Epithelial cell of esophagus (primary cell): ENCODE data around the gene GPRC5A.
A peak's percentile ranks its signal among the peaks of the same experiment; 100 is the strongest.

ENCODE experiments used
- DNase-seq: peaks from one replicate; pipeline ENCODE4 v3.0.0; 2010; ENCODE audit warnings: low read depth
- H3K4me3 ChIP-seq: 2 replicates; pipeline ENCODE4 v1.5.1; 2011; ENCODE audit warnings: mild to moderate bottlenecking, low read length, control low read depth
- TF ChIP-seq, protein P1 (sequence below): IDR thresholded peaks from 2 replicates; pipeline ENCODE4 v1.5.1; 2011; ENCODE audit warnings: low read depth, mild to moderate bottlenecking, low read length, control low read depth, inconsistent platforms; ENCODE audit not compliant: insufficient read depth; ENCODE audit errors: missing control alignments

The GPRC5A gene

DNA sequence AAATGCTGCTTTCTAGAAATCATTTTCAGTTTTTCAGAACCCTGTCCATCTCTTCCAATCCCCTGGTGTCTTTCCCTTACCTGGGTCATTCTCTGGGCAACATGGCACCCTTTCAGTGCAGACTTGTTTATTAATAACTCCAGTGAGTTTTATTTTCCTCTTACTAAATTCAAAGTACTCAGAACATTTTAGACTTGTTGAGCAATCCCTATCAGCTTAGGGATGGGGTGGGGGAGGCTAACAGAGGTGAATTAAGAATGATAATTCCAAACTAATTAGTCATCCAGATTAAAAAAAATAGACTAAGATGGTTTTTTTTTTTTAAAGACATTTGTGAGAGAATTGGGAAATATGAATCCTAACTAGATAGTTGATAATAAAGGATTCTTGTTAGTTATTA is 10.7 kb downstream of the GPRC5A start:
- TF ChIP-seq, protein P1, sequence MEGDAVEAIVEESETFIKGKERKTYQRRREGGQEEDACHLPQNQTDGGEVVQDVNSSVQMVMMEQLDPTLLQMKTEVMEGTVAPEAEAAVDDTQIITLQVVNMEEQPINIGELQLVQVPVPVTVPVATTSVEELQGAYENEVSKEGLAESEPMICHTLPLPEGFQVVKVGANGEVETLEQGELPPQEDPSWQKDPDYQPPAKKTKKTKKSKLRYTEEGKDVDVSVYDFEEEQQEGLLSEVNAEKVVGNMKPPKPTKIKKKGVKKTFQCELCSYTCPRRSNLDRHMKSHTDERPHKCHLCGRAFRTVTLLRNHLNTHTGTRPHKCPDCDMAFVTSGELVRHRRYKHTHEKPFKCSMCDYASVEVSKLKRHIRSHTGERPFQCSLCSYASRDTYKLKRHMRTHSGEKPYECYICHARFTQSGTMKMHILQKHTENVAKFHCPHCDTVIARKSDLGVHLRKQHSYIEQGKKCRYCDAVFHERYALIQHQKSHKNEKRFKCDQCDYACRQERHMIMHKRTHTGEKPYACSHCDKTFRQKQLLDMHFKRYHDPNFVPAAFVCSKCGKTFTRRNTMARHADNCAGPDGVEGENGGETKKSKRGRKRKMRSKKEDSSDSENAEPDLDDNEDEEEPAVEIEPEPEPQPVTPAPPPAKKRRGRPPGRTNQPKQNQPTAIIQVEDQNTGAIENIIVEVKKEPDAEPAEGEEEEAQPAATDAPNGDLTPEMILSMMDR, result no peak
- DNase-seq, result peak; percentile 78
- no peak overlapping the region for H3K4me3 ChIP-seq

DNA sequence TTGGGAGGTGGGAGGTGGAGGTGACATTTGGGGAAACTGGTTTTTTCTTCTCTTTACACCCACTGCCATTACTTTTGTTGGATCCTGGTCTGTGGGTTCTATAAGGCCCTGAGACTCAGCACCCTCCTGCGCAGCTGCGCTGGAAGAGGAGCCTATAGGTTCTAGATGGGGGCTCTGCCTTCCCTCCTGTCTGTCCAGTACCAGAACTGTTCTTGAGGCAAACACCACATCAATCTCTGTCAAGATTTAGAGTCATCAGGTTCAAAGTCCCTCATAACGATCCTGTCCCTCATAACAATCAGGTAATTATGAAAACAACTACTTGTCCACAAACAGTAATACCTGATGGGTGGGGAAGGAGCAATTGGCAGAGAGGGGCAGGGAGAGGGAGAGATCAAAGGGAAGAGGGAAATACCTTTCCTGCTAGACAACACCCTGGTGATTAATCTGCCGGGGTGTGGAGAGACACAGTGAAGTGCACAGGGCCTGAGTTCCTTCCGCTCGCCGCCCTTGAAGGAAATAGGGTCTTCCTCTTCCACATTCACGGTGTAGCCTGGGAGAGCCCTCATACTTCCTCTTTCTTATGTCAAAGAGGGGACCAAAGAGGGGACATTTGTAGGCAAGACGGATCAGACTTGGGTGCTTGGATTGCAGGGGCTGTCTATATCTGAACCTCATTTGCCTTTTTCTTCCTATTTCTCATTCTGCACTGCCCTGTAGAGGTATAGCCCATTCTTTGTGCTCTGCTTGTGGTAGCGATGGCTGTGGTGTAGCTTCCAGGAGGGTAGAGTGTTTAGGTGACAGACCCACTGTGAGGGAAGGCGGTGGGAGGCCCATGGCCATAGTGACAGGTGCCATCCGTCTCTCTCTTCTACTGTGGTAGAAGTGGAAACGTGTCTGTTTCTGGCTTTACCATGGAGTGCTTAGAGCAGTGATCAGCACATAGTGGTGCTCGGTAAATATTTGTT is 12.6 kb downstream of the GPRC5A start:
- TF ChIP-seq, protein P1, result no peak
- no peak overlapping the region for H3K4me3 ChIP-seq
- peak; percentile 88 for DNase-seq

DNA sequence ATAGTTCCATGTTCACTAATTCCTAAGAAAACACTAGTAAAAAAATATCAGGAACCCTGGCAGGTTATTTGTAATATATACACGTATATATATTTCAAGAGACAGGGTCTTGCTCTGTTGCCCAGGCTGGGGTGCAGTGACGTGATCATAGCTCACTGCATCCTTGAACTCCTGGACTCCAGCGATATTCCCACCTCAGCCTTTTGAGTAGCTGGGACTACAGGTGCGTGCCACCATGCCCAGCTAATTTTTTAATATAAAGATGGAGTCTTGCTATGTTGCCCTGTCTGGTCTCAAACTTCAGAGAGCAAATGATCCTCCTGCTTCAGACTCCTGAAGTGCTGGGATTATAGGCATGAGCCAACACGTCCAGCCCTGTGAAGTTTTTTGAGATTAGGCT is 16.2 kb downstream of the GPRC5A start:
- H3K4me3 ChIP-seq, result no peak overlapping the region
- DNase-seq, result no peak
- TF ChIP-seq, protein P1, result no peak

DNA sequence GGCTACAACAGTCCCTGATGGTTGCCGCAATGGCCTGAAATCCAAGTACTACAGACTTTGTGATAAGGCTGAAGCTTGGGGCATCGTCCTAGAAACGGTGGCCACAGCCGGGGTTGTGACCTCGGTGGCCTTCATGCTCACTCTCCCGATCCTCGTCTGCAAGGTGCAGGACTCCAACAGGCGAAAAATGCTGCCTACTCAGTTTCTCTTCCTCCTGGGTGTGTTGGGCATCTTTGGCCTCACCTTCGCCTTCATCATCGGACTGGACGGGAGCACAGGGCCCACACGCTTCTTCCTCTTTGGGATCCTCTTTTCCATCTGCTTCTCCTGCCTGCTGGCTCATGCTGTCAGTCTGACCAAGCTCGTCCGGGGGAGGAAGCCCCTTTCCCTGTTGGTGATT is 16.9 kb downstream of the GPRC5A start:
- H3K4me3 ChIP-seq, result no peak overlapping the region

DNA sequence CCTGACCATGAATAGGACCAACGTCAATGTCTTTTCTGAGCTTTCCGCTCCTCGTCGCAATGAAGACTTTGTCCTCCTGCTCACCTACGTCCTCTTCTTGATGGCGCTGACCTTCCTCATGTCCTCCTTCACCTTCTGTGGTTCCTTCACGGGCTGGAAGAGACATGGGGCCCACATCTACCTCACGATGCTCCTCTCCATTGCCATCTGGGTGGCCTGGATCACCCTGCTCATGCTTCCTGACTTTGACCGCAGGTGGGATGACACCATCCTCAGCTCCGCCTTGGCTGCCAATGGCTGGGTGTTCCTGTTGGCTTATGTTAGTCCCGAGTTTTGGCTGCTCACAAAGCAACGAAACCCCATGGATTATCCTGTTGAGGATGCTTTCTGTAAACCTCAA is 17.3 kb downstream of the GPRC5A start:
- no peak for DNase-seq
- H3K4me3 ChIP-seq, result no peak overlapping the region
- TF ChIP-seq, protein P1, result no peak

More for the DNA sequence above, 16.9 kb downstream of the GPRC5A start:
- TF ChIP-seq, protein P1, result no peak
- no peak for DNase-seq

DNA sequence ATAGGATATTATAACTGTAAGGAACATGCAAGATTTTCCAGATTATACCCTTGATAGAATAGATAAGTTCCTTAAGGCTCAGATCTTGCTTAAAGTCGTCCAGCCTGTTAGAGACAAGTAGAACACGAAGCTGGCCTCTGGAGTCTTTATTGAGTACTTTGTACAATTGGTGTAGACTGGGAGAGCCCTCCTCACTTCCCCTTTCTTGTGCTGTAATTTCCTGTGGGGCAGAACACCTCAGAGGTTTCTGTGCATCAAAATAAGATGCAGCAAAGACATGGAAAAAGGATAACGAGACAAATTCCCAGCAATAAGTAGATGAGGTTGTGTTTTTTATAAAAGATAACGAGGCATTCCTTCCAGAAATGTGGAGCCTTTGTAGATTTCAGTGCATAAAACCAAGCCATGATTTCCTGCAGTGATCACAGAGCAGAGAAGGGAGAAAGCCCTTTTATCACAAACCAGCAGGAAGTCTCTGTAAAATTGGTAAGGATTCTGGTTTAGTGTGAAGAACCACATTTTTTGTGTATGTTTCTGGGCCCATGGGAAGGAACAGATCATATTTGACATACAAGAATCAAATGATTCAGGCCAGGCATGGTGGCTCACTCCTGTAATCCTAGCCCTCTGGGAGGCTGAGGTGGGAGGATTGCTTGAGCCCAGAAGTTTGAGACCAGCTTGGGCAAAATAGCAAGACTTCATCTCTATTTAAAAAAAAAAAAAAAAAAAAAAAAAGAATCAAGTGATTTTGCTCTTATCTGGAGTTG is 18.0 kb downstream of the GPRC5A start:
- DNase-seq, result no peak
- H3K4me3 ChIP-seq, result no peak overlapping the region
- TF ChIP-seq, protein P1, result no peak
